ENCODE data around the gene PCDHB13.
"Not testable (repeated sequence)": the region's sequence is repeated elsewhere in the genome, so short reads cannot be mapped to it uniquely, and the experiment has no call there.

- not testable (repeated sequence) for TF ChIP-seq CTCF (conservative IDR thresholded peaks at IDR 0.05; ENCODE audit: low read length); EZH2phosphoT487 (IDR thresholded peaks at IDR 0.05; ENCODE audit: borderline replicate concordance)
Measured at GRCh38 chr5:141201126-141201525, 12.6 kb upstream of the PCDHB13 start.

All from Loucy (cell line).